ENCODE data around the gene ZFPM1. TPM values are rescaled to one million over a fixed set of nuclear protein-coding genes. Genes with fewer than 3 reads are reported as not detected.

ZFPM1 gene
- total and polyA plus RNA-seq, 4 donors: 0.57 to 9.0 (median 2.8) TPM

DNA sequence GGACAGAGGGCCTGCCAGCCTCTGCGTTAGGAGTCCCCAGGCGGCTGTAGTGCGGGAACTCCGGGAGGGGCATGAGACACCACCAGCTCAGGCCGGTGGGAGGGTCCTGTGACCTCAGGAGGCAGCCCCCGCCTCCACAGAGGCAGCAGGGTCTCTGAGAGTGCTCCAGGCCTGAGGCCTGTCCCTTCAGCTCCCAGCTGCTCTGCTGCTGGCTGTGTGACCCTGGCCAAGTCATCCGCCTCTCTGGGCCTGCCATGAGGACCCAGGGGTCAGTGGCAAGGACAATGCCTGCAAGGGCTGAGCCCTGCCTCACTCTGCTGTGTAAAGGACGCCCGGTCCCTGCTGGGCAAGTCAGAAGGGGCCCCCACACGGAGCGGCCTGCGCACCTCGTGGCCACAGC is 27.1 kb upstream of the ZFPM1 start:
- no peak for DNase-seq
- TF ChIP-seq CTCF (IDR thresholded peaks at IDR 0.05; ENCODE audit: control extremely low read depth, extremely low read depth): no peak
- Histone ChIP-seq H3K27me3 (ENCODE audit: control insufficient read depth in 3 of 3, insufficient read depth in 3 of 3, low read length in 2 of 3) (peaks cover 0 to 2% (median 0%) of the 10 kb centered on the region in 3 donors), H3K9me3 (ENCODE audit: control insufficient read depth in 4 of 4, insufficient read depth in 3 of 4, low read length in 3 of 4) (peaks cover 0 to 2% (median 0%) of the 10 kb centered on the region in 4 donors), H3K36me3 (ENCODE audit: control insufficient read depth in 4 of 4, insufficient read depth in 4 of 4, low read length in 4 of 4) (no peaks in the 10 kb centered on the region), H3K27ac (ENCODE audit: low read depth in 1 of 2, low read length in 1 of 2) (no peak overlapping the region), H3K4me1 (ENCODE audit: control insufficient read depth in 5 of 5, insufficient read depth in 5 of 5, low read length in 5 of 5) (peaks cover 0 to 5% (median 0%) of the 10 kb centered on the region in 5 donors), H3K4me3 (no peak overlapping the region), H3K9ac (ENCODE audit: insufficient read depth in 1 of 2, low read length in 2 of 2) (no peak overlapping the region)
- WGBS, 2 donors: 89 to 92% methylated on average over 13 of the region's 13 CpGs
- ATAC-seq (ENCODE audit: insufficient read depth, low FRiP score): no peak

- no peak for TF ChIP-seq CTCF (IDR thresholded peaks at IDR 0.05; ENCODE audit: control extremely low read depth, extremely low read depth)
- DNase-seq (no peak), ATAC-seq (ENCODE audit: insufficient read depth, low FRiP score) (no peak)
- WGBS, 2 donors: 94 to 98% methylated on average over 19 of the region's 19 CpGs
- Histone ChIP-seq H3K36me3 (ENCODE audit: control insufficient read depth in 4 of 4, insufficient read depth in 4 of 4, low read length in 4 of 4) (no peaks in the 10 kb centered on the region), H3K9ac (ENCODE audit: insufficient read depth in 1 of 2, low read length in 2 of 2) (no peak overlapping the region), H3K4me3 (no peak overlapping the region), H3K9me3 (ENCODE audit: control insufficient read depth in 4 of 4, insufficient read depth in 3 of 4, low read length in 3 of 4) (peaks cover 0 to 2% (median 0%) of the 10 kb centered on the region in 4 donors), H3K27me3 (ENCODE audit: control insufficient read depth in 3 of 3, insufficient read depth in 3 of 3, low read length in 2 of 3) (peaks cover 0 to 3% (median 2%) of the 10 kb centered on the region in 3 donors), H3K4me1 (ENCODE audit: control insufficient read depth in 5 of 5, insufficient read depth in 5 of 5, low read length in 5 of 5) (peaks cover 0 to 7% (median 0%) of the 10 kb centered on the region in 5 donors), H3K27ac (ENCODE audit: low read depth in 1 of 2, low read length in 1 of 2) (no peak overlapping the region)
Measured at GRCh38 chr16:88427376-88427775, 25.7 kb upstream of the ZFPM1 start.

DNA sequence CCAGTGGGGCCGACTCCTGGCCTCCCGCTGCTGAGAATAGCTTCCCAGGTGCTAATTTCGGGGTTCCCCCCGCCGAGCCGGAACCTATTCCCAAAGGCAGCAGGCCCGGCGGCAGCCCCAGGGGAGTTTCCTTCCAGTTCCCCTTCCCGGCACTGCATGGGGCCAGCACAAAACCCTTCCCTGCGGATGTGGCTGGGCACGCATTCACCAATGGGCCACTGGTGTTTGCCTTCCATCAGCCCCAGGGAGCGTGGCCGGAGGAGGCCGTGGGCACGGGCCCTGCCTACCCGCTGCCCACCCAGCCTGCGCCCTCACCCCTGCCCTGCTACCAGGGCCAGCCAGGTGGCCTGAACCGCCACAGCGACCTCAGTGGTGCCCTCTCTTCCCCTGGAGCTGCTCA is 24.9 kb upstream of the ZFPM1 start:
- no peaks in the 10 kb centered on the region for H3K36me3 ChIP-seq (ENCODE audit: control insufficient read depth in 4 of 4, insufficient read depth in 4 of 4, low read length in 4 of 4)
- DNase-seq: no peak
- peaks cover 0 to 2% (median 0%) of the 10 kb centered on the region in 4 donors for H3K9me3 ChIP-seq (ENCODE audit: control insufficient read depth in 4 of 4, insufficient read depth in 3 of 4, low read length in 3 of 4)
- H3K4me1 ChIP-seq (ENCODE audit: control insufficient read depth in 5 of 5, insufficient read depth in 5 of 5, low read length in 5 of 5): peaks cover 0 to 7% (median 0%) of the 10 kb centered on the region in 5 donors
- no peak overlapping the region for H3K27ac ChIP-seq (ENCODE audit: low read depth in 1 of 2, low read length in 1 of 2)
- peaks cover 0 to 3% (median 2%) of the 10 kb centered on the region in 3 donors for H3K27me3 ChIP-seq (ENCODE audit: control insufficient read depth in 3 of 3, insufficient read depth in 3 of 3, low read length in 2 of 3)
- ATAC-seq (ENCODE audit: insufficient read depth, low FRiP score): no peak
- no peak for TF ChIP-seq CTCF (IDR thresholded peaks at IDR 0.05; ENCODE audit: control extremely low read depth, extremely low read depth)
- no peak overlapping the region for H3K9ac ChIP-seq (ENCODE audit: insufficient read depth in 1 of 2, low read length in 2 of 2)
- no peak overlapping the region for H3K4me3 ChIP-seq
- WGBS, 2 donors: 93 to 95% methylated on average over 19 of the region's 19 CpGs

All from lung (tissue), 12 donors.